SW 1271 (cell line): ENCODE measurements around the gene TMEM100.
"Not testable (repeated sequence)": the region's sequence is repeated elsewhere in the genome, so short reads cannot be mapped to it uniquely, and the experiment has no call there.

Source experiments
- DNase-seq, 2 experiments: peaks; one replicate each; lab custom pipeline; 2025; lab: John Stamatoyannopoulos, UW

TMEM100 gene

DNA sequence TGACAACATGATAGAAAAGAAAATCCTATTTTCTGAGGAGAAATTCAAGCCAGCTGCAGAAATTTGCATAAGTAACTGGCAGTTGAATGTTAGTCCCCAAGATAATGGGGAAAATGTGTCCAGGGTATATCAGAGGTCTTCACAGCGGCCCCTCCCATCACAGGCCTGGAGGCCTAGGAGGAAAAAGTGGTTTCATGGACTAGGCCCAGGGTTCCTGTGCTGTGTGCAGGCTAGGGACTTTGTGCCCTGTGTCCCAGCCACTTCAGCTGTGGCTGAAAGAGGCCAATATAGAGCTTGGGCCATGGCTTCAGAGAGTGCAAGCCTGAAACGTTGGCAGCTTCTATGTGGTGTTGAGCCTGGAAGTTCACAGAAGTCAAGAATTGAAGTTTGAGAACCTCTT, 35.6 kb downstream of the TMEM100 start:
- DNase-seq, result no peak

DNA sequence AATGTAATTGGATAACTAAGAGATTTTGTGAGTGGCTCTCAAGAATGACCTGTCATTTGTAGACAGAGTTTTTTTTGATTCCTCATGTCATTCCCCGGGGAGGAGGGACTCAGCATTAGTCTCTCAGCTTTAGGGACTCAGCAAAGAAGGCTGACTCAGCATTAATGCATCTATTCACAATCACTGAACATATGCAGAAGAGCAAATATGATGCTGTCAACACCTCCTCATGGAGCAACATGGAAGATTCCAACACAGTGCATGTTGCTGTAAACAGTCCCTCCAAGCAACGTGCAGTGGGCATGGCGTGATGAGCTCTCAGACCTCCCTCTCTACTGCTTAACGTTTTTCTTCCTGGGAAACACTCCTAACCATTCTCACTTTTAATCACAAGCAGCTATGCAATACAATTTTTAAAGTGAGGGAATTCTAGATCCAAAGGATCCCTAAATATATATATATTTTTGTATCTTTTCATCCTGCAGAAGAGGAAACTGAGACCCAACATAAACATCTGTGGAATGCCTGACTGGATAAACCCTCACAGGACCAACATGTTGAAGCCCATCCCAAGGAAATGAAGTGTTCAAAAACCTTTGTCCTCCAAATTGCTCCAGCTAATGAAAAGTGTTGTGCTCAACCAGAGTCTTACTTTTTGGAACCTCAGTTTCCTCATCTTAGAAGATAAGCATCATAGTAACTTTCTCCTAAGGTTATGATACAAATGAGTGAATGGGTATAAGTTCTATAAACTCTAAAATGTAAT, 38.9 kb downstream of the TMEM100 start:
- no peak for DNase-seq

GRCh38 chr17:55681342-55681700, 41.3 kb downstream of the TMEM100 start:
- DNase-seq, result no peak

GRCh38 chr17:55680686-55681341, 41.9 kb downstream of the TMEM100 start:
- DNase-seq, result no peak

- no peak for DNase-seq
Observed at GRCh38 chr17:55677446-55677845, 45.2 kb downstream of the TMEM100 start.

DNA sequence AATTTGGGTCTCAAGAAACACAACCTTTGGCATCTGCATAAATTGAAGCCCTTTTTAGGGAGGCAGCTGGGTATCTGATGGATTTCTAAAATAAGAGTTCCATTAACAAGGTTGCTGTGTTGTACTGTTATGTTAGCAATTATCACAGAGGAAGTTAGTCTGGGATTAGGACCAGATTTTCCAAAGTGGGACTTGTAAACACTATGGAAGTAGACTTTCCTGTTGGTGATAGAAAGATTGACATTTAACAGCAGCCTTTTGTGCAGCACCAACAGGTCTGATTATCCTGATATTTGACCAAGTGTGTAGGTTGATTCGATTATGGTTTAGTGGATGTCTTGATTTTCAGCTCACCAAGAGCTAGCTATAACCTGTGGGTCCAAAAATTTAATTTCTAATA, 46.4 kb downstream of the TMEM100 start:
- no peak for DNase-seq

DNA sequence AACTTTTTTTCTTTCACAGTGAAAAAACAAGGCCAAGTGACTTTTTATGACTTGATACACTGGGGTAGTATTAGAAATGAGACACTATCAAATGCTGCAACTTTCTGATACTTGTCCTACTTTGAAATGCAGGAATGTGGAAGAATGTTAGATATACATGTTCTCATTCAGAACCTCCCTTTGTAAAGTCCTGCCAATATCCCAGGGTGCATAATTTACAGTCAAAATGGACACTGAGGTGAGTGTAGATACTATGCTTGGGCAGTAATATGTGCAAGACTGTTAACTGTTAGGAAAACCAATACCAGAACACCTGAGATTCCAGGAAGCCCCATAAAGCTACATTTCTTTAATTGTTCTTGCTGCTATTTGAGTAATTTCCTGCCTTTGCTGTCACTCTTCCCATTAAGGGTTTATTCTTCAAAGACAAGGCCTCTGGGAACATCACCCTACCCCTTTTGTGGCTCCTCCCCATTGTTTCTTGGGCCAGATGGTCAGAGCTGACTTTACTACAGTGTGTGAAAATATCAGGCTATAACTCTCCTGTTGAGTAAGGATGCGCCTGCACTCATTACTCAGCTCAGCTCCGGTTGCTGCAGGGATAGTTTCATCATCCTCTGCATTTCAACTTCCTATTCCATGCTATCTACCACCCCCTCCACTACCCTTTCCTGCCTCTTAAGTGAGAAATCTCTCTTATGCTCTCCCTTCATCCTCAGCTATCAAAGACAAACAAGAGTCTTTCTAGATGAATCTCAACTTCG, 48.7 kb downstream of the TMEM100 start:
- DNase-seq, result no peak

- no peak for DNase-seq
Observed at GRCh38 chr17:55672585-55673501, 49.8 kb downstream of the TMEM100 start.

DNA sequence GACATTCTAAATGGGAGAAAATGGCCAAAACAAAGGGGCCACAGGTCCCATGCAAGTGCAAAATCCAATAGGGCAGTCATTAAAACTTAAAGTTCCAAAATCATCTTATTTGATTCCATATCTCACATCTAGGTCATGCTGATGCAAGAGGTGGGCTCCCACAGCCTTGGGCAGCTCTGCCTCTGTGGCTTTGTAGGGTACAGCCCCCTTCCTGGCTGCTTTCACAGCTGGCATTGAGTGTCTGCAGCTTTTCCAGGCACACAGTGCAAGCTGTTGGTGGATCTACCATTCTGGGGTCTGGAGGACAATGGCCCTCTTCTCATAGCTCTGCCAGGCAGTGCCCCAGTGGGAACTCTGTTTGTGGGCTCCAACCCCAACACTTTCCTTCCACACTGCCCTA, 50.7 kb downstream of the TMEM100 start:
- not testable (repeated sequence) for DNase-seq
